Stimulated activated CD4-positive, alpha-beta T cell treated with anti-CD3 and anti-CD28 coated beads, Interleukin-2, amount 100 ng/mL, for 24 hours (primary cell): ENCODE results near the gene CFI.
"Not testable (repeated sequence)": the region's sequence is repeated elsewhere in the genome, so short reads cannot be mapped to it uniquely, and the experiment has no call there.

ENCODE experiments used
- DNase-seq, 2 donors: peaks; one replicate each; pipeline ENCODE4 v3.0.0-alpha.2; 2020

The CFI gene

GRCh38 chr4:109795059-109795458 is 6.7 kb downstream of the CFI start:
- no peak for DNase-seq

GRCh38 chr4:109787807-109788206 is 14.0 kb downstream of the CFI start:
- no peak for DNase-seq

- DNase-seq: no peak
Measured at GRCh38 chr4:109786846-109787245, 15.0 kb downstream of the CFI start.

GRCh38 chr4:109782092-109782491 is 19.7 kb downstream of the CFI start:
- not testable (repeated sequence) for DNase-seq

GRCh38 chr4:109764789-109765402 is 36.9 kb downstream of the CFI start:
- DNase-seq: no peak

GRCh38 chr4:109764376-109764775 is 37.4 kb downstream of the CFI start:
- no peak for DNase-seq

- DNase-seq: no peak
Measured at GRCh38 chr4:109760682-109761081, 41.1 kb downstream of the CFI start.

GRCh38 chr4:109755656-109756055 is 46.1 kb downstream of the CFI start:
- DNase-seq: no peak

GRCh38 chr4:109754093-109754857 is 47.5 kb downstream of the CFI start:
- no peak for DNase-seq

- no peak for DNase-seq
Measured at GRCh38 chr4:109752525-109752924, 49.3 kb downstream of the CFI start.

- no peak for DNase-seq
Measured at GRCh38 chr4:109751852-109752251, 49.9 kb downstream of the CFI start.

GRCh38 chr4:109750652-109751244 is 51.1 kb downstream of the CFI start:
- DNase-seq: no peak

GRCh38 chr4:109749388-109750082 is 52.3 kb downstream of the CFI start:
- DNase-seq: no peak

GRCh38 chr4:109748114-109748513 is 53.7 kb downstream of the CFI start:
- DNase-seq: no peak

- DNase-seq: no peak
Measured at GRCh38 chr4:109746728-109747127, 55.1 kb downstream of the CFI start.

- no peak for DNase-seq
Measured at GRCh38 chr4:109745830-109746229, 56.0 kb downstream of the CFI start.

GRCh38 chr4:109739547-109739946 is 62.3 kb downstream of the CFI start:
- no peak for DNase-seq

- DNase-seq: no peak
Measured at GRCh38 chr4:109738104-109738872, 63.5 kb downstream of the CFI start.

GRCh38 chr4:109735566-109736365 is 66.0 kb downstream of the CFI start:
- no peak for DNase-seq

GRCh38 chr4:109733728-109734127 is 68.1 kb downstream of the CFI start:
- DNase-seq: no peak

- no peak for DNase-seq
Measured at GRCh38 chr4:109730619-109731545, 70.9 kb downstream of the CFI start.
